GM18526 (cell line): Measurements from ENCODE around the gene SLC25A22.

Source experiments
- POLR2A ChIP-seq: IDR thresholded peaks from 3 replicates; pipeline ENCODE4 v1.6.1; 2011; ENCODE audit not compliant: insufficient read length; ENCODE audit errors: extremely low read depth

Gene SLC25A22

GRCh38 chr11:798093-798713 lies at the start of gene SLC25A22:
Gene SLC25A22 (minus strand): TSS chr11:798281. CDS start chr11:795006, 3,275 bp downstream.
- peak; percentile 66 for TF ChIP-seq POLR2A

- no peak for TF ChIP-seq POLR2A
These were observed 49.8 kb upstream of the SLC25A22 start for GRCh38 chr11:847876-848275.

DNA sequence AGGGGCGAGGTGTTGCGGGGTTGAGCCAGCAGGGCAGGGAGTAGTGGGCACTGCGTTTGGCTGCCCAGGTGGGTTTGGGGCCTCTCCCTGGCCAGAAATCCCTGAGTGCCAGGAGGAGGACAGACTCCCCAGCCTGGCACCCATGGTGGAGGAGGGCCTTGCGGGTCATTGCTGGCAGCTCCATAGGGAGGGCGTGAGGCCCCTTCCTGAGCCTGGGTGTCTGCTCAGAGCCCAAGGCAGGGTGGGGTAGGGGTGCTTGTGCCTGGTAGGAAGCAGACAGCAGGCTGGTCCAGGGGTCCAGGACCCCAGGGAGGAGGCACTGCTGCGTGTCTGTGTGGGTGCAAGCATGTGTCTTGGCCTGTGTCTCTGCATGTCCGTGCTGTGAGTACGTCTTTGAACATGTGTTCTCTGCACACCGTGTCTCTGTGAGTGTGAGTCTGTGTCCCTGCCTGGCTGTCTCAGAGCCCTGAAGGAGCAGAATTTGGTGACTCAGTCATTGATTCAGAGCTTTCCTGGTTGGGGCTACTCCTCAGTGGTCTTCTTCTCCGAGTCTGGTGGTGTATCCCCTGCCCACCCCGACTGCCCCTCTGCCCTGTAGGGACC lies 48.5 kb upstream of the SLC25A22 start:
- TF ChIP-seq POLR2A = no peak

- TF ChIP-seq POLR2A = no peak
These were observed 47.9 kb upstream of the SLC25A22 start for GRCh38 chr11:845872-846495.

DNA sequence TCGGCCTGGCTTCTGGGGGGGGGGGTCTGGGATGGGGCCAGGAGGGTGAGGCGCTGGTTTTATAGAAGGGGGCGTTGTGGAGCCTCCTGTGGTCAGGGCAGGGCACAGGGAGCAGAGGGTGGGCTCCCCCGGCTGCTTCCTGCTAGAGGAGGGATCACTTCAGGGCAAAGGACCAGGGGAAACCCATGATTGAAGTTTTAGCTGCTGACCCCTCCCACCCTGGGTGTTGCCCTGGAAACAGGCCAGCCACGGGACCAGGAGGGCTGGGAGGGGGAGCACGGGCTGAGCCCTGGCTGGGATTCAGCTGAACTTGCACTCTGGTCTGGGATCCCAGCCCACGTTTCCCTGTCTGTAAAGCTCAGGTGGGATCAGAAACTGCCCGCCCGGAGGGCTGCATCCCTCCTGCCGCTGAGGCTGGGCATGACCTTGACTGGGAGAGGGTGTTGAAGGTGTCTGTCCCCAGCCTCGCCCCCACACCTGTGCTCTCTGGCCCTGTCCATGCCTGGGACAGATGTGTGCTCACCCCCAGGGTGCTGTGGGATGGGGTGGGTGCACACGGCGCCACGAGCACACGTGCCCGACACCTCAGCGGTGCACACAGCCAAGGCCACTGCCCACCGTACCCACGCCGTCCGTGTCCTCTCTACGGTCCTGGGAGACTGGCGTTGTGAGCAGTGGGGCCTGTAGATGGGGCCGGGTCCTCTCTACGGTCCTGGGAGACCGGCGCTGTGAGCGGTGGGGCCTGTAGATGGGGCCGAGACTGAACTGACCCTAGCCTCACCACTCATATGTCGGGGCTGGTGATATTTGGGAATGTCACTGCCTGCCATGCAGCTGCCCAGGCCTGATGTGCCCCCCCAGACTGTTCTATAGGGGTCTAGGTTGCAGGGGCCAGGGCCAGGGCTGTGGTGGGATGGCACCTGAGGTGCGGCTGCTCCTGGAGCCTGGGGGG lies 46.9 kb upstream of the SLC25A22 start:
- no peak for TF ChIP-seq POLR2A

DNA sequence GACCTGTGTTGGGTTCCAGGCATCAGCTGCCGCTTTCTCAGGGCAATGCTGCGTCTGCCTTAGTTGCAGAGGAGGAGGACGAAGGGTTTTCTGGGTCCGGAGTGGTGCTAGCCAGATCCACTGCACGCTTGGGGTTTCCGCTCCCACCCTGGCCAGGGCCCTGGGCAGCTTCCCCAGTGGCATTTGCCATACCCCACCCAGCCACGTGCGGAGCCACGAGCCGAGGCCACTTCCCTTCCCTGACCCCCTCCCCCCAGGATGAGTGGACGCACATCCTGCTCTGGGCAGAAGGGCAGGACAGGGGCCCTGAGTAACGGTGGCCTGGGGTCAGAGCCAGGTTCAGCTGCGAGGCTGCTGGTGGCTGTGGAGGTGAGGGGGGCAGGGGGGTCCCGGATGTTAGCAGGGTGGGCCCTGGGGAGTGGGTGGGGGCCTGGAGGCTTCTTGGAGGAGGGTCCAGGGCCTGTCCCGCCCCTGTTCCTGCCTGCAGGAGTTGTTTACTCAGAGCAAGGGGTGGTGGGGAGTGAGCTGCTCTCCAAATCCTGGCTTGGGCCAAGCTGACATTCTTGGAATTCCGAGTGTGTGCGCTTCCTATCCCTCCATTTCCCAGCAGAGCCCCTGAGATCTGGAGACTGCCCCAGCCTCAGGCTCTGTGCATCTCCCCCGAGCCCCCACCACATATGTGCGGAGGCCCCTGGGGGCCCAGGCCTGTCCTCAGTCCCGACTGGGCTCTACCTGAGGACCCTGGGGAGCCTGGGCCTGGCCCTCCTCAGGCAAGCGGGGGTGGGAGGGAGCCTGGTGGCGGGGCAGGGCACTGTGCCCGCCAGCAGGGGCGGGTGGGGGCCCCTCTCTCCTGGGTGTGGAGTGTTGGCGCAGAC lies 46.0 kb upstream of the SLC25A22 start:
- TF ChIP-seq POLR2A = no peak

DNA sequence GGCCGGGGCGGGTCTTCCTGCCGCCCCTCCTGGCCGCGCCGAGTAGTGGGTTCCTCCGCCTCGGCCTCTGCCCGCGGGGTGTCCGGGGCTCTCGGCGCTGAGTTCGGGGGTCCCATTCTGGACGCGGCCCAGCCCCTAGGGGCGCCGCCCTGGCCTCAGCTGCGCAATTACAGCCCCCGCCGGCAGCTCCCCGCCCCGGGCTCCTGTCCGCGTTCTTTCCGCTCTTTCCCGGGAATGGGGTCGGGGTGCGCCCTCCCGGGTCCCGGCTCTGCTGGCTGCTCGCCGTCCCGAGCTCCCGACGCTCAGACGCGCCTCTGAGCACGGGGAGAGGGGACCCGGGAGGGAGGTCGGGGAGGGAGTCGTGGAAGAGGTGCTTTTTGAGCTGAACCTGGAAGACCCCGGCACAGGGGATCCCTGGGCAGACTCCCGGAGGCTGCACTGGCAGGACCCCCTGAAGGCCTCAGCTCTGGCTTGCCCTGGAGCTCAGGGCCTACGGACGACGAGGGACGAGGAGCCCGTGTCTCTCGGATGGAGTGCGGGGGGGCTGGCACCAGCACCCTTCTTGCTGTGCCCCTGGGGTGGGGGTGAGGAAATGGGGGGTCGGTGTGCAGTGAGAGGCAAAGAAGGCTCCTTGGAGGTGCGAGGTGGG lies 45.1 kb upstream of the SLC25A22 start:
- TF ChIP-seq POLR2A = no peak

- peak; percentile 99 for TF ChIP-seq POLR2A
These were observed 44.4 kb upstream of the SLC25A22 start, which contains the start of the genes POLR2L and TSPAN4 for GRCh38 chr11:842370-843002. Gene POLR2L (minus strand): TSS chr11:842529. CDS start chr11:842508, 21 bp downstream. Gene TSPAN4 (plus strand): TSS chr11:842852. CDS start chr11:850305, 7,453 bp downstream.

DNA sequence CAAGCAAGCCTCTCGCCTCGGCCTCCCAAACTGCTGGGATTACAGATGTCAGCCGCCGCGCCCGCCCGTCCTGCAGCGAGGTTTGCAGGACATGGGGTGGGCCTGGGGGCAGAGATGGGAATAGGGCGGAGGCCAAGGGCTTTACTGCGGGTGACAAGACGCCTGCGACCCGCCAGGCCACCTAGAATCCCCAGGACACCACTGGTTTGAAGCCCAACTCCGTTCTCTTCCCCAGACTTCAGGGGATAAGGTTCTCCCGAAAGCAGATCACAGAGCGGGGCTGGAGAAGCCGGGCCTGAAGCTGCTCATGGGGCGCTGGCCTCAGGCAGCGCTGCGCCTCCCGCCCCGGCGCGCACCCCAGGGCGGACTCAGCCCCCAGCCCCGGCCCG lies 43.9 kb upstream of the SLC25A22 start:
- TF ChIP-seq POLR2A = no peak

- TF ChIP-seq POLR2A = no peak
These were observed 42.0 kb upstream of the SLC25A22 start for GRCh38 chr11:839875-840617.

DNA sequence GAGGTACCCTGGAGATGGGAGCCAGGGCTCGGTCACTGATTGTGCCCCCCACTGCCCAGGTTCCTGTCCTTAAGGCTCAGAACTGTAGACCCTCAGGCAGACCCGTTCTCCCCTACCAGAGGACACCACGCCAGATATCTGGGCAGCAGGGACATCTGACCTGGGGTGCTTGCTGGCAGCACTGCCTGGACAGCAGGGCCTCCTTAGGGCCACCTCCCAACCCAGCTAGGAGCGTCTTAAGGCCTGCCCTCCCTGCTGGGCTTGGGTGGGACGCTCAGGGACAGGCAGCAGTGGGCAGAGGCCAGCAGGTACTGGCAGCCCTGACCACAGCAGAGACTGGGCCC lies 41.2 kb upstream of the SLC25A22 start:
- no peak for TF ChIP-seq POLR2A

DNA sequence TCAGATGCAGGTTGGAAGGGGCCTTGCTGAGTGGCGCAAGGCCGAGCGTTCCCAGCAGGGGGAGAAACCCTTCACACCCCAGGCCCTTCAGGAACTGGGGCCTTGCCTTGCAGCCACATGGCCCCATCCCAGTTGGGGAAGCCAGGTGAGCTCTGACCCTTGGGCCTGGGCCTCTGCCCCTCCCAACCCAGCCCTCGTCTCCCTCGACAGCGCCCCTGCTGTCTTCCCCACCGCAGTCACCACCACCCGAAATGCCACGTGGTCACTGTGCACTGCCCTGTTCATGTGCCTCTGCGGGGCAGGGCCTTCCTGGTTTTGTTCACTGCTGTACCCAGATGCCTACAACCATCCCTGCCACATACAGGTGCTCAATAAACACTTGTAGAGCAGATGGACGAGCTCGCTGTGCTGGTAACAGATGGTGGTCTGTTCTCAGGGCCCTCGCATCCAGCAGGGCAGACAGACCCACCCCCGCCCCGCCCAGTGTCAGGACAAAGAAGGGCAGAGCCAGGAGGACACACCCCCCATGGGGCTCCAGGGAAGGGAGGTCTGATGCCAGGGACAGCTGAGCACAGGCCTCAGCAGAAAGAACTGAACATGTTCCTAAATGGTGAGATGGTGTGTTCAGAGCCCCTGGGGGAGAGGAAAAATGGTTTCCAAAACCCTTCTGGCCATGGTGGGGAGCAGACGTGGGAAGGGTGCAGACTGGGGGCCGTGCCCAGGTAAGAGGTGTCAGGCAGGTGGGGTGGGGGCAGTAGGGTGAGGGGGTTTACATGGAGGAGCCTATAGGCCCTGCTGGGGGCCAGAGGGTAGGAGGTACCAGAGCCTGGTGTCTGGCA lies 40.6 kb upstream of the SLC25A22 start:
- no peak for TF ChIP-seq POLR2A
